ENCODE data around the gene PDZD2. TPM values are rescaled to one million over a fixed set of nuclear protein-coding genes. Genes with fewer than 3 reads are reported as not detected.
"Not testable (repeated sequence)": the region's sequence is repeated elsewhere in the genome, so short reads cannot be mapped to it uniquely, and the experiment has no call there.

PDZD2 gene
- total RNA-seq, 1 donor from 2014 or later, result 0.65 TPM

GRCh38 chr5:32109236-32109635, 470.3 kb downstream of the PDZD2 start:
- no peak for DNase-seq (ENCODE audit: low read depth, low spot score)
- no peaks in the 10 kb centered on the region for H3K27me3 Mint-ChIP-seq (ENCODE audit: low read depth)
- TF ChIP-seq CTCF (conservative IDR thresholded peaks at IDR 0.05), result no peak
- H3K27ac Mint-ChIP-seq (ENCODE audit: unreplicated experiment), result no peak overlapping the region
- no peaks in the 10 kb centered on the region for H3K9me3 Mint-ChIP-seq
- no peaks in the 10 kb centered on the region for H3K4me1 Mint-ChIP-seq
- H3K4me3 Mint-ChIP-seq, result no peak overlapping the region
- H3K36me3 Mint-ChIP-seq (ENCODE audit: low read depth), result peaks cover 22% of the 10 kb centered on the region

- no peak overlapping the region for H3K27ac Mint-ChIP-seq (ENCODE audit: unreplicated experiment)
- H3K4me3 Mint-ChIP-seq, result no peak overlapping the region
- peaks cover 19% of the 10 kb centered on the region for H3K36me3 Mint-ChIP-seq (ENCODE audit: low read depth)
- no peaks in the 10 kb centered on the region for H3K4me1 Mint-ChIP-seq
- no peaks in the 10 kb centered on the region for H3K9me3 Mint-ChIP-seq
- no peak for TF ChIP-seq CTCF (conservative IDR thresholded peaks at IDR 0.05)
- no peaks in the 10 kb centered on the region for H3K27me3 Mint-ChIP-seq (ENCODE audit: low read depth)
- DNase-seq (ENCODE audit: low read depth, low spot score), result no peak
Measured at GRCh38 chr5:32110111-32110696, 471.3 kb downstream of the PDZD2 start.

- DNase-seq (ENCODE audit: low read depth, low spot score), result no peak
- Mint-ChIP-seq H3K36me3 (ENCODE audit: low read depth) (peaks cover 22% of the 10 kb centered on the region), H3K4me1 (peaks cover 3% of the 10 kb centered on the region), H3K27me3 (ENCODE audit: low read depth) (no peaks in the 10 kb centered on the region), H3K9me3 (no peaks in the 10 kb centered on the region), H3K27ac (ENCODE audit: unreplicated experiment) (no peak overlapping the region), H3K4me3 (no peak overlapping the region)
- no peak for TF ChIP-seq CTCF (conservative IDR thresholded peaks at IDR 0.05)
Measured at GRCh38 chr5:32115985-32116384, 477.1 kb downstream of the PDZD2 start.

- Mint-ChIP-seq H3K27ac (ENCODE audit: unreplicated experiment) (no peak overlapping the region), H3K4me1 (peaks cover 3% of the 10 kb centered on the region), H3K36me3 (ENCODE audit: low read depth) (peaks cover 25% of the 10 kb centered on the region), H3K9me3 (no peaks in the 10 kb centered on the region), H3K4me3 (no peak overlapping the region), H3K27me3 (ENCODE audit: low read depth) (no peaks in the 10 kb centered on the region)
- TF ChIP-seq CTCF (conservative IDR thresholded peaks at IDR 0.05), result no peak
- DNase-seq (ENCODE audit: low read depth, low spot score), result no peak
Measured at GRCh38 chr5:32116574-32117313, 477.8 kb downstream of the PDZD2 start.

GRCh38 chr5:32118922-32119321, 480.0 kb downstream of the PDZD2 start:
- not testable (repeated sequence) for H3K9me3 Mint-ChIP-seq; H3K27ac Mint-ChIP-seq (ENCODE audit: unreplicated experiment); DNase-seq (ENCODE audit: low read depth, low spot score); H3K4me3 Mint-ChIP-seq; H3K27me3 Mint-ChIP-seq (ENCODE audit: low read depth)
- Mint-ChIP-seq H3K36me3 (ENCODE audit: low read depth) (peaks cover 26% of the 10 kb centered on the region), H3K4me1 (peaks cover 11% of the 10 kb centered on the region)
